Gastrocnemius medialis (tissue), 4 donors: ENCODE measurements around the gene COL4A3. TPM values are rescaled to one million over a fixed set of nuclear protein-coding genes. Genes with fewer than 3 reads are reported as not detected.

ENCODE experiments used
- ATAC-seq, 2 donors: fragments of 150-250 bp; one replicate each; pipeline ENCODE4 v1.9.1; 2016
- DNase-seq, 2 donors: peaks; one replicate each; pipeline ENCODE4 v3.0.0-alpha.2; 2019
- H3K27ac ChIP-seq, 4 donors: fragments of 200-600 bp; sonication (generic); 1 replicate in 1 of 4; 2 replicates in 3 of 4; pipeline ENCODE4 v1.5.1; 2016 to 2018; ENCODE audit warnings: mild to moderate bottlenecking in 2 of 4, moderate library complexity in 1 of 4
- H3K27me3 ChIP-seq, 3 donors: fragments of 200-600 bp; sonication (generic) in 2 of 3; 1 replicate in 1 of 3; 2 replicates in 2 of 3; pipeline versions ENCODE4 v1.5.1 to v1.6.0; 2016 to 2019; ENCODE audit warnings: mild to moderate bottlenecking in 1 of 3, moderate library complexity in 1 of 3
- H3K36me3 ChIP-seq, 2 donors: fragments of 200-600 bp; sonication (generic) in 1 of 2; one replicate each; pipeline ENCODE4 v1.5.1; 2017 to 2018
- H3K4me1 ChIP-seq, 2 donors: fragments of 200-600 bp; sonication (generic) in 1 of 2; one replicate each; pipeline ENCODE4 v1.5.1; 2016 to 2017; ENCODE audit warnings: mild to moderate bottlenecking in 2 of 2
- H3K4me3 ChIP-seq, 4 donors: fragments of 200-600 bp; sonication (generic) in 3 of 4; 1 replicate in 1 of 4; 2 replicates in 3 of 4; pipeline ENCODE4 v1.5.1; 2016 to 2019; ENCODE audit warnings: mild to moderate bottlenecking in 2 of 4
- H3K9me3 ChIP-seq, 3 donors: fragments of 200-600 bp; sonication (generic) in 2 of 3; 1 replicate in 1 of 3; 2 replicates in 2 of 3; pipeline ENCODE4 v1.5.1; 2016 to 2019
- POLR2A ChIP-seq, 2 donors: fragments of 450-650 bp; IDR thresholded peaks; one replicate each; pipeline ENCODE4 v1.6.1; 2017; ENCODE audit warnings: antibody characterized with exemption in 2 of 2, mild to moderate bottlenecking in 2 of 2, moderate library complexity in 2 of 2
- in situ Hi-C, 4 donors: fragments of 200-750 bp; cut with MboI; loops; one replicate each; pipeline versions ENCODE4 v1.15.0 to v1.8.0; 2017; ENCODE audit warnings: low sequenced_read_pairs in 4 of 4
- intact Hi-C: fragments of 100-400 bp; cut with DNase I; formaldehyde crosslinking; loops from one replicate; pipeline ENCODE4 v1.15.1; 2023; ENCODE audit warnings: low total_unique reads
- total RNA-seq, 4 donors: library from RNA; depleted of rRNA; stranded (reverse); fragments of >200 nt; gene quantifications; one replicate each; pipeline versions ENCODE4 v1.1.0 to v1.2.3, GENCODE V29; 2016
- TF ChIP-seq, protein P1 (sequence below), 5 experiments: fragments of 450-650 bp in 3 of 5; fragments of 200-600 bp in 2 of 5; sonication (generic) in 2 of 5; IDR thresholded peaks in 4 of 5; conservative IDR thresholded peaks in 1 of 5; 1 replicate in 4 of 5; 2 replicates in 1 of 5; pipeline ENCODE4 v1.5.1; 2016 to 2019; ENCODE audit warnings: antibody characterized with exemption in 5 of 5, mild to moderate bottlenecking in 3 of 5, moderate library complexity in 3 of 5

Gene COL4A3
- total RNA-seq, 4 donors from 2014 or later = 1.9 to 66.8 (median 3.8) TPM

DNA sequence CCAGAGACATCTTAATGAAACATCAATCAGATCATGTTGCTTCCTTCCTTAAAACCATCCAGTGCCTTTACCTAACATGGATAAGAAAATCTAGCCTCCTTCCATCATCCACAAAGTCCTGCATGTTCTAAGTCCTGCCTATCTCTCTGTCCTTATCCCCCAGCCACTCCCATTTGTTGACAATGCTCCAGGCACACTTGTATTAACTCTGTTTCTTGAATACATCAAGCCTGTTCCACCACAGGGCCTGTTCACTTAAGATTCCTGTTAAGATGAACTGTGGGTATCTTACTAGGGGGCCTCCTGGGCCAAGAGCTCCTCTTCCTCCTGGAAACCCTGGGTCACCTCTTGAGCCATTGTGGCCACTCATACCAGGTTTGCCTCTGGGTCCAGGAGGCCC lies 46.1 kb upstream of the COL4A3 start:
- in situ Hi-C loops (no loop called here), intact Hi-C loops (no loop called here)
- no peak overlapping the region for H3K27ac ChIP-seq
- peaks cover 4 to 36% of the 10 kb centered on the region in 2 donors for H3K36me3 ChIP-seq
- H3K4me3 ChIP-seq = no peak overlapping the region
- no peaks in the 10 kb centered on the region for H3K4me1 ChIP-seq
- DNase-seq (no peak), ATAC-seq (no peak)
- no peaks in the 10 kb centered on the region for H3K27me3 ChIP-seq
- H3K9me3 ChIP-seq = no peaks in the 10 kb centered on the region
- TF ChIP-seq POLR2A (IDR thresholded peaks at IDR 0.05) = no peak

DNA sequence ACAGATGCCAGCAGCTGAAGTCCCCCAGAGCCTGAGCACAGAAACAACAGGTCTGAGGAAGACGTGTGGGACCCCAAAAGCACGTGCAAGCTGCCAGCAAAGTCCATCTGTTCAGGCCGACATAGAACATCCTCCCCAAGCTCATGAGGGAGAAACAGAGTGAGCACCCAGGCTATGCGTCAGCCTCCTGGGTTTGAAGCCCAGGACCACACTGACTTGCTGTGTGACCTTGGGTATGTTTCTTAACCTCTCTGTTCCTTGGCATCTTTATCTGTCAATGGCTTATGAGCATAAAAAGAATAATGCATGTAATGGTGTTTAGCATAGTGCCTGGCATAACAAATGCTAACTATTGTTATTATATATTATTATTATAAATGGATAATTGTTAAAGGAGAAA lies 40.7 kb upstream of the COL4A3 start:
- Histone ChIP-seq H3K4me1 (no peaks in the 10 kb centered on the region), H3K36me3 (peaks cover 4 to 20% of the 10 kb centered on the region in 2 donors), H3K27ac (no peak overlapping the region), H3K27me3 (no peaks in the 10 kb centered on the region), H3K4me3 (no peak overlapping the region), H3K9me3 (no peaks in the 10 kb centered on the region)
- in situ Hi-C loops = no loop called here
- ATAC-seq (no peak), DNase-seq (no peak)
- TF ChIP-seq, protein P1, sequence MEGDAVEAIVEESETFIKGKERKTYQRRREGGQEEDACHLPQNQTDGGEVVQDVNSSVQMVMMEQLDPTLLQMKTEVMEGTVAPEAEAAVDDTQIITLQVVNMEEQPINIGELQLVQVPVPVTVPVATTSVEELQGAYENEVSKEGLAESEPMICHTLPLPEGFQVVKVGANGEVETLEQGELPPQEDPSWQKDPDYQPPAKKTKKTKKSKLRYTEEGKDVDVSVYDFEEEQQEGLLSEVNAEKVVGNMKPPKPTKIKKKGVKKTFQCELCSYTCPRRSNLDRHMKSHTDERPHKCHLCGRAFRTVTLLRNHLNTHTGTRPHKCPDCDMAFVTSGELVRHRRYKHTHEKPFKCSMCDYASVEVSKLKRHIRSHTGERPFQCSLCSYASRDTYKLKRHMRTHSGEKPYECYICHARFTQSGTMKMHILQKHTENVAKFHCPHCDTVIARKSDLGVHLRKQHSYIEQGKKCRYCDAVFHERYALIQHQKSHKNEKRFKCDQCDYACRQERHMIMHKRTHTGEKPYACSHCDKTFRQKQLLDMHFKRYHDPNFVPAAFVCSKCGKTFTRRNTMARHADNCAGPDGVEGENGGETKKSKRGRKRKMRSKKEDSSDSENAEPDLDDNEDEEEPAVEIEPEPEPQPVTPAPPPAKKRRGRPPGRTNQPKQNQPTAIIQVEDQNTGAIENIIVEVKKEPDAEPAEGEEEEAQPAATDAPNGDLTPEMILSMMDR (IDR thresholded peaks at IDR 0.05 in 4 of 5, conservative IDR thresholded peaks at IDR 0.05 in 1 of 5) = no peak
- TF ChIP-seq POLR2A (IDR thresholded peaks at IDR 0.05) = no peak
- intact Hi-C loops = no loop called here

DNA sequence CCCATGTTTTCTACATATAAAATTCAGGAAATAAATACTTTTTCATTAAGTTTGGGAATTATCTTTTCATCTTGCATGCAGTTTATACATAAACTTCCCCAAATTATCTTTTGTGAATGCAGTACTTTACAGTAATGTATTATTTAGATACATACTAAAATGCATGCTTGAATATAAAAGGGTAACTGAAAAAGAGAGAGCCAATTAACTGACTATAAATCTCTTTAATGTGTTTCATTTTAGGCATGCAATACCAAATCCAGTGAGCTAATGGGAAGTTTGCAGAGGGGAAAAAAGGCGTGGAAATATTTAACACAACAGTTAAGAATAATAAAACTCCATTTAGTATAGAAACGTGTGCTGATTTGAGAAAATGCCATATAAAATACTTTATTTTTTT lies 39.6 kb upstream of the COL4A3 start:
- in situ Hi-C loops (loop anchor here (5.0 kb wide), 1 partner anchor 117 kb away; no protein-coding TSS in a partner anchor), intact Hi-C loops (no loop called here)
- ATAC-seq (no peak), DNase-seq (no peak)
- no peak overlapping the region for H3K4me3 ChIP-seq
- no peaks in the 10 kb centered on the region for H3K4me1 ChIP-seq
- no peak overlapping the region for H3K27ac ChIP-seq
- TF ChIP-seq, protein P1 (IDR thresholded peaks at IDR 0.05 in 4 of 5, conservative IDR thresholded peaks at IDR 0.05 in 1 of 5) = no peak
- no peak for TF ChIP-seq POLR2A (IDR thresholded peaks at IDR 0.05)
- H3K36me3 ChIP-seq = peaks cover 0 to 9% of the 10 kb centered on the region in 2 donors
- H3K9me3 ChIP-seq = no peaks in the 10 kb centered on the region
- H3K27me3 ChIP-seq = no peaks in the 10 kb centered on the region

DNA sequence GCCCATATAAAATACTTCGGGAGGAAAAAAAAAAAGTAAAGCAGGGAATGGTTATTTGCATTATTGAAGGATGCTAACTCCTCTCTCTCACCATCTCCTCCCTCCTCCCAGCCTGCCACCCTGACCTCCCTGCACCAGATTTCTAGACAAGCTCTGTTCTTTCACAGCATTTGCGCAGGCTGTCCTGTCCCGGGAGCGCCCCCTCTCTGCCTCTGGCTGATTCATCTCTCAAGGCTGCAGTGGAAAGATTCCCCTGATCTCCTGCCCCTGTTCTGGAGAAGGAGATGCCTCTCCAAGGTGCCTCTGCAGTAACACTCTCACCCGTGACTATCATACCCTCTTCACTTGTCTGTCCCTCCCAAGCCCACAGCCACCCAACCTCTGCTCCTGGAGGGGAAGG lies 38.9 kb upstream of the COL4A3 start:
- H3K36me3 ChIP-seq = peaks cover 0 to 2% of the 10 kb centered on the region in 2 donors
- no peaks in the 10 kb centered on the region for H3K9me3 ChIP-seq
- no peak for ATAC-seq
- no peak overlapping the region for H3K27ac ChIP-seq
- TF ChIP-seq, protein P1 (IDR thresholded peaks at IDR 0.05 in 4 of 5, conservative IDR thresholded peaks at IDR 0.05 in 1 of 5) = no peak
- no peak for TF ChIP-seq POLR2A (IDR thresholded peaks at IDR 0.05)
- H3K27me3 ChIP-seq = no peaks in the 10 kb centered on the region
- intact Hi-C loops = no loop called here
- in situ Hi-C loops = loop anchor here (5.0 kb wide), 1 partner anchor 117 kb away; no protein-coding TSS in a partner anchor
- DNase-seq = no peak
- no peak overlapping the region for H3K4me3 ChIP-seq
- H3K4me1 ChIP-seq = peaks cover 0 to 3% of the 10 kb centered on the region in 2 donors

DNA sequence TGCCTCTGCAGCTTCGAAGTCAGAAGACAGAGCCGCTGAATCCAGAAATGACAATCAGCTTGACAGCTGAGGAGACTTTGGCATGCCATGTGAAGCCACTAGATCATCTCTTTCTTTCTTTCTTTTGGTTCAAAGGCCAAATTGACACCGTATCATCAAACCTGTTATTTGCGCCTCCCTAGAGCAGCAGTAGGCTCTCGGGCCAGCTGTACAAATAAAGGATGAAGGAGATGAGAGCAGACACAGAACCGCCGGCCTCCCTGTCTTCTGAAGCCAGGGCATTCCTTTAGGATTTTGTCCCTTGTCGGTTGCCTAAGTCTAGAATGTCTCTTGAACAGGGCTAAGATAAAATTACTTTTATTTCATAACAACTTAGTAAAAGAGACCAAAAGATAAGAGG lies 37.2 kb upstream of the COL4A3 start:
- Histone ChIP-seq H3K4me3 (no peak overlapping the region), H3K27me3 (no peaks in the 10 kb centered on the region), H3K4me1 (peaks cover 0 to 5% of the 10 kb centered on the region in 2 donors), H3K27ac (no peak overlapping the region), H3K36me3 (no peaks in the 10 kb centered on the region), H3K9me3 (no peaks in the 10 kb centered on the region)
- no peak for DNase-seq
- in situ Hi-C loops = loop anchor here (5.0 kb wide), 1 partner anchor 115 kb away; no protein-coding TSS in a partner anchor
- ATAC-seq = no peak
- intact Hi-C loops = no loop called here
- TF ChIP-seq, protein P1 (IDR thresholded peaks at IDR 0.05 in 4 of 5, conservative IDR thresholded peaks at IDR 0.05 in 1 of 5) = no peak
- no peak for TF ChIP-seq POLR2A (IDR thresholded peaks at IDR 0.05)
